Measurements from ENCODE around the gene SF3B6.

The SF3B6 gene

GRCh38 chr2:24088821-24089359 is 12.8 kb upstream of the SF3B6 start:
- no peak for DNase-seq

DNA sequence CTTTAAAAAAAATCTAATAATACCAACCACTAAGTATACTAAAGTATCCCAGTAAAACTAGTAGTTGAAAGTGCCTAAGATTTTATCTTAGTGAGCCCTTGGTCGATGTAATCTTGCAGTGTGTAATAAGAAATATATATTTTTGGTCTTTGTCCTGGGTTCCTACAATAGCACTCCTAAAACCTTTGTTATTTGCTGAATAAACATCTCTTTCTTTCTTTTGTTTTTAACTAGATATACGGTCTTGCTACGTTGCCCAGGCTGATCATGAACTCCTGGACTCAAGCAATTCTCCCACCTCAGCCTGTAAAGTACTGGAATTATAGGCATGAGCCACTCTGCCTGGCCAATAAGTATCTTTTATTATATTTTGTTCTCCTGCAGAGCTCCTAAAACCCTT is 10.9 kb upstream of the SF3B6 start:
- DNase-seq: no peak

DNA sequence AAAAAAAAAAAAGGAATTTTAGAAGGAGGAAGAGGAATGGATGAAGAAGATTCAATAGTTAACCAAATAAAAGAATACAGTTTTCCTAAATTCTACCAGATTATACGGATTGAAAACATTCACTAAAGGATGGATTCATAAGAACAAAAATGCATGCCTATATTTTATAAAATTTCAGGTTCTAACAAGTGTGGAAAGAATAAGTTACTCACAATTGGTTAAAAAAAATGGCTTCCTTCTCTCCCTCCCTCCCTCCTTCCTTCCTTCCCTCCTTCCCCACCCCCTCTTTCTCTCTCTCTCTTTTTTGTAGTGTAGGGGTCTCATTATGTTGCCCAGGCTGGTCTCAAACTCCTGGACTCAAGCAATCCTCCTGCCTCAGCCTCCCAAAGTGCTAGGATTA is 10.1 kb upstream of the SF3B6 start:
- no peak for DNase-seq

DNA sequence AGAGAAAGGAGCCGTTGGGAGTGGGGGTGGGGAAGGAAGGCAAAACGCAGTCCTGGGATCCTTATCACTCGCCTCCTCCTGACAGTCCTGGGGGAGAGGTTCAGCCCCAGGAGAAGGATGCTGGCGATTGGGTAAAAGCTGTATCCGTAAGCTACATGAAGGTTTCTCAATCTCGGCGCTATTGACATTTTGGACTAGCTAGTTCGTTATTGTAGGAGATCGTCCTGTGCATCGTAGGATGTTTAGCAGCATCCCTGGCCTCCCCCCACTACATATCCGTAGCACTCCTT is 9.0 kb upstream of the SF3B6 start:
- no peak for DNase-seq

- peak; percentile 79 for DNase-seq
Measured at GRCh38 chr2:24084386-24085199, 8.5 kb upstream of the SF3B6 start, which contains the start of gene TP53I3. Gene TP53I3 (minus strand): TSS chr2:24084834. CDS start chr2:24084326, 508 bp downstream.

DNA sequence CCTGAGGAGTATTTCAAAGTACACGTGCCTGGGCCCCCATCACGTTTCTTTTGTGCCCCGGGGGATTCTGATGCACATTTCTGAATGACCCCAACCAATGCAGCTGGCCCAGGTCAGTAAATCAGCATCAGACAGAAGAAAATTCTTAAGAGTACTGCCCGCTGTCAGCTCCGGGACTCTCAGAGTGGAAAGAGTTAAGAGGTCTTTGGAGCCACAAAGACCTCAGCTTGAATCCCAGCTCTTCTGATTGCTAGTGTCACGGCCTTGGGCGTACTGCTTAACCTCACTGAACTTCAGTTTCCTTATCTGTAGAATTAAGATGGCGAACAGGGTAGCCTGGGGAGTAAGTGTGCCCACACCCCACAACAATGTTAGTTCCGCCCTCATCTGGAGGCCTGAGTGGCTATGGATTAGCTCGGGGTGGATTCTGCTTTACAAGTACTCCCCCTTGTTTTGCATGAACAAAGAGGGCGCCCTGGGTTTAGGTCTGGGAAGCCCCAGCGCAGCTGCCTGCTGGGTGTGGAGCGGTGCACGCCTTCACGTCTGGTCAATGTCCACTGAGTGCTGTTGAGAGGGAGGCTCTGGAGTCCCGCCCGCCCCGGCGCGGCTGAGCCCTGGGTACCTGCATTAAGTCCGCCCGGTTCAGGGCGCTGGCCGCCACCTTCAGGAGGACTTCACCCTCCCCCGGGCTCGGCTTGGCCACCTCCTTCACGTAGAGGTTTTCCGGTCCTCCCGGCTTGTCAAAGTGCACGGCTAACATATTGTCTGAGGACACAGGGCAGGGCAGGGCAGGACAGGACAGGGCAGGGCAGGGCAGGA is 7.7 kb upstream of the SF3B6 start:
- DNase-seq: peak; percentile 68

- no peak for DNase-seq
Measured at GRCh38 chr2:24082787-24083566, 6.9 kb upstream of the SF3B6 start.

DNA sequence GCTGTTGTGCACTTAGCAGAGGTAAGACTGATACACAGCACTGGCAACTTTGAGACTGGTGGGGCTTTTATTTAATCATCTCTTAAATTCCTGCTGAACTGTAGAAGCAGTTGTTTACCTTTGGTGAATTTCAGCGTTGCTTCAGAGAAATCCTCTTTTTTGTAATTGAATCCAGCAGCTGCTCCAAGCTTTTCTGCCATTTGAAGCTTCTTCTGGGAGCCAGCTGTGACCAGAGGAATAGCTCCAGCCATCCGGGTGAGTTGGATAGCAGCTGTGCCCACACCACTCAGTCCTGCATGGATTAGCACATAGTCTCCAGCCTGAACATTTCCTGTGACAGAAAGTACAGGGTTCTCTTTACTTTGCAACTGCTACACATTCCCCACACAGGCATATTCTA is 4.6 kb upstream of the SF3B6 start:
- DNase-seq: no peak

GRCh38 chr2:24077879-24078278 is 1.8 kb upstream of the SF3B6 start:
- DNase-seq: no peak

DNA sequence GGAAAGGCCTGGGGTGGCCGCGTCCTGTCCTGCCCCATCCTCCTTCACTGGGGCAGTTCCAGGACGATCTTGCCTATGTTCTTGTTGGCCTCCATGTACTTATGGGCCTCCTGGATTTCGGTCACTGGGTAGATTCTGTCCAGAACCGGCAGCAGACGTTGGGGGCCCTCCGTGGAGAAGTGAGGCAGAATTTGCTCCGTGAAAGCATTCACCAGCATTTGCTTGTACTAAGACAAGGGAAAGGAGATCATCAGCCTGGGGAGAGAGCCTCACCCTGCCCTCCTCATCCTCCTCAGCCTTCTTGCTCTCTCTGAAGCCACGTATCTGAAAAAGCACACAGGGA is 1.4 kb upstream of the SF3B6 start:
- no peak for DNase-seq

GRCh38 chr2:24076849-24077534 is 866 bp upstream of the SF3B6 start:
- peak; percentile 60 for DNase-seq

- DNase-seq: no peak
Measured at GRCh38 chr2:24075259-24075658, 867 bp downstream of the SF3B6 start.

DNA sequence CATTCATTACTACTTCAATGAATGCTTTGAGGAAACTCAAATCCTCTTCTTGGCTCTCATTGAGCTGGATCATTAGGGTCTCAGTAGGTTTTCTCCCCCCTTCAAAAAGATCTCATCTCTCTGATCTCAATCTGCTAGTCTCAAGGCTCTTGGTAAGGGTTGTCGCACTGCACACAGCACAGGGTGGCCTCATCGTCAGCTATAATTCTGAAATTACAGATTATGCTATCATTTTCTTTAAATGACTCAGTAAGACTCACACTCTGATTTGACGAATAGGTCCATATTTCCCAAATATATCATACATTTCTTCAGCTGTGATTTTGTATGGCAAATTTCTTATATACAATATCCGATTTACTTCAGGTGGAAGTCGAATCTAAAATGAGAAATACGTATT is 2.3 kb downstream of the SF3B6 start:
- DNase-seq: no peak

DNA sequence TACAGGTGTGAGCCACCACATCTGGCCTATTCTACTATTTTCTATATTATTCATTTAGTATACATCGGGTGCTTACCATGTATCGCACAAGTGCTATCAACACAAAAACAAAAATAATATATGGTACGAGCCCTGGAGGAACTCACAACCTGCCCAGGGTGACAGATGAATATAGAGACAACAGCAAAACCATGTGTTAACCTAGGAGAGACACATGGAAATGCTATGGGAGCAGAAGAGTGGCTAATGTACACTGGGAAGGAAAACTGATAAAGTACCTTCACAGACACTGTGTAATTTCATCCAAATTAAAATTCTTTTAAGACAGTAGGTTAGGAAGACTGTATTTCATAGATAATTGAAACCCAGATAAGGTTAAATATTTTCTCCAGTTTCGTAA is 3.9 kb downstream of the SF3B6 start:
- DNase-seq: no peak

DNA sequence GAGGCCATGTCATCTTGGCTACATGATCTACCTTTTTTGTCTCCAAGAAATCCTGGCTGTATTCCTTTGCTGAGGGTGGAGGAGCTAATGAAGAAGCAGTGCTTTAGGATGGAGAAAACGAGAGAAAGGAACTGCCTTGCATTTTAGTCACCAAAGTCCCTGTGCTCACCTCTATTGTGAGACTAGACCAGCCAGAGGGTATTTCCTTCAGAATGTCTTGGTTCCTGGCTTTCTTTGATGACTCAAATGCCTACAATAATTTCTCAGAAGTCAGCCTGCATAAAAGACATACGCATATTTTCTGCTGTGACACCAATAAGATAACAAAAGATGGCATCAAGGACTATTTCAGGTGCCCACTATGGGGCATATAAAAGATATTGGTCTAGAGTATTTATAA is 10.8 kb downstream of the SF3B6 start:
- DNase-seq: no peak

- DNase-seq: no peak
Measured at GRCh38 chr2:24058564-24059271, 17.4 kb downstream of the SF3B6 start.

DNA sequence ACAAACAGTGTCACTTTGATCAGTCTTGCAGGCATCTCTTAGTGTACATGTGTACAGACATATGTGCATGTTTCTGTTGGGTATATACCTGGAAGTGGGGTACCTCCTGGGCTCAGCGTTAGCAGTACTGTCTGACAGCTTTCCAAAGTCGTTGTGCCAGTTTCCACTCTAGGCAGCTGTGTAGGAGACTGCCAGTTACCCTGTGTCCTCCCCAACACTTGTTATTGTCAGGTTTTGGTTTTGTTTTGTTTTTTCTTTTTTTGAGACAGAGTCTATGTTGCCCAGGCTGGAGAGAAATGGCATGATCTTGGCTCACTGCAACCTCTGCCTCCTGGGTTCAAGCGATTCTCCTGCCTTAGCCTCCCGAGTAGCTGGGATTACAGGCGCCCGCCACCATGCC is 20.4 kb downstream of the SF3B6 start:
- DNase-seq: no peak

DNA sequence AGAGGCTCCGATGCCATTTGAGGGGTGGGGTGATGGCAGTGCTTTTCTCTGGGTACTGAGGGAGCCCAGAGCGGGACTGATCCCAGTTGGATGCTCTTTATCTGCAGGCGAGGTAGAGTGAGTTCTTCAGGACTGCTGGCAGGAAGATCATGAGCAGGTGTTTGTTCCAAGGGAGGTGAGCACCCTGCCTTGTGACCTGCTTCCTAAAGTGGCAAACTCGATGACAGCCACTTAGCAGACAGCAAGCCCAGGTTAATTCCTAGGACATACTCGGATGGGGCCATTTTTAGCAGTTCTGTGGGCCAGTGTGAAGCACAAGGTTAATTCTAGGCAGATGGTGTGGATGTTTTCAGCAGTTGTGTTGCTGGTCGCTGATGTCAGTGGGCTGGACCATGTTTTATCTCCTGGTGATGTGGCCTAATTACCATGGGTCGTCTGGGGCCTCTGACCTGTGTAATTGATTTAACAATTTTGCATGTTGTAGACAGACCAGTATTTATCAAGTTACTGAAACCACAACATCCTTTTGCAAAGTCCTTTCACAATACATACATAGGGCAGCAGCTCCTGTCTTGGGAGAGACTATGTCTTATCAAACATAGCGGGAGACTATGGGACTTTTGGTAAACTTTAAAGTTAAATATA is 21.6 kb downstream of the SF3B6 start:
- no peak for DNase-seq

- no peak for DNase-seq
Measured at GRCh38 chr2:24052951-24053350, 23.2 kb downstream of the SF3B6 start.

- DNase-seq: no peak
Measured at GRCh38 chr2:24051833-24052232, 24.3 kb downstream of the SF3B6 start.
